ENCODE data around the gene XPNPEP3. TPM values are rescaled to one million over a fixed set of nuclear protein-coding genes. Genes with fewer than 3 reads are reported as not detected.

XPNPEP3 gene
- polyA plus RNA-seq, 1 of the 3 experiments (the other 2 are of a cell fraction): 8.6 TPM

GRCh38 chr22:40856513-40857308 lies at the start of gene XPNPEP3, which contains the start of gene ST13 (continued):
- TF ChIP-seq RXRA (IDR thresholded peaks at IDR 0.05; ENCODE audit: borderline replicate concordance, low read depth) (no peak), USF1 (IDR thresholded peaks at IDR 0.05; ENCODE audit: borderline replicate concordance, low read depth) (peak; percentile 83), USF2 (IDR thresholded peaks at IDR 0.05; ENCODE audit: borderline replicate concordance, low read depth, low read length) (no peak), SMC3 (IDR thresholded peaks at IDR 0.05; ENCODE audit: low read depth, low read length) (no peak), ZBTB33 (IDR thresholded peaks at IDR 0.05; ENCODE audit: borderline replicate concordance, low read depth) (no peak), TEAD4 (IDR thresholded peaks at IDR 0.05; ENCODE audit: borderline replicate concordance, insufficient read depth) (no peak), FOSL2 (IDR thresholded peaks at IDR 0.05; ENCODE audit: borderline replicate concordance, low read depth) (no peak)

GRCh38 chr22:40808018-40808841 lies 48.7 kb upstream of the XPNPEP3 start:
- WGBS (ENCODE audit: low lambda C conversion rate): 78% methylated on average over 6 of the region's 6 CpGs
- H3K4me2 ChIP-seq: no peak overlapping the region
- POLR2A ChIA-PET: no interaction called here

More at GRCh38 chr22:40808018-40808841, 48.7 kb upstream of the XPNPEP3 start:
- Histone ChIP-seq H3F3A (replicated peaks; ENCODE audit: insufficient read depth) (no peaks in the 10 kb centered on the region), H3K9me3 (no peaks in the 10 kb centered on the region), H3K27ac (ENCODE audit: low read depth in 2 of 2, low read length in 1 of 2) (no peak overlapping the region), H3K36me3 (replicated peaks in 1 of 2; ENCODE audit: control insufficient read depth in 1 of 2, insufficient read depth in 2 of 2, low read length in 1 of 2) (no peaks in the 10 kb centered on the region), H4K20me1 (ENCODE audit: insufficient read depth) (no peaks in the 10 kb centered on the region), H3K9me2 (no peaks in the 10 kb centered on the region), H3K4me1 (ENCODE audit: control insufficient read depth in 1 of 2, insufficient read depth in 2 of 2, low read depth in 1 of 2, low read length in 1 of 2) (no peaks in the 10 kb centered on the region), H3K4me3 (ENCODE audit: low read depth in 2 of 2, low read length in 1 of 2) (no peak overlapping the region), H2AFZ (ENCODE audit: low read depth) (no peak overlapping the region), H3K27me3 (ENCODE audit: insufficient read depth) (no peaks in the 10 kb centered on the region), H3K9ac (no peak overlapping the region), H3K79me2 (ENCODE audit: insufficient read depth) (peaks cover 42% of the 10 kb centered on the region)
- no peak for DNase-seq
- CTCF ChIA-PET: no interaction called here
- TF ChIP-seq TEAD4 (IDR thresholded peaks at IDR 0.05; ENCODE audit: borderline replicate concordance, insufficient read depth) (no peak), CHD2 (IDR thresholded peaks at IDR 0.05; ENCODE audit: low read length, partially characterized antibody) (no peak), CTCF (IDR thresholded peaks at IDR 0.05) (no peak), JUND (IDR thresholded peaks at IDR 0.05) (no peak), FOSL2 (IDR thresholded peaks at IDR 0.05; ENCODE audit: borderline replicate concordance, low read depth) (no peak), TCF12 (IDR thresholded peaks at IDR 0.05) (no peak), EZH2phosphoT487 (IDR thresholded peaks at IDR 0.05; ENCODE audit: borderline replicate concordance, low read depth) (no peak), FOXJ3 (CRISPR knock-in tag; IDR thresholded peaks at IDR 0.05) (no peak), NFIC (IDR thresholded peaks at IDR 0.05; ENCODE audit: borderline replicate concordance) (no peak), TAF1 (IDR thresholded peaks at IDR 0.05; ENCODE audit: borderline replicate concordance, low read depth, low read length) (no peak), USF2 (IDR thresholded peaks at IDR 0.05; ENCODE audit: borderline replicate concordance, low read depth, low read length) (no peak), ELF1 (IDR thresholded peaks at IDR 0.05) (no peak), RFX5 (IDR thresholded peaks at IDR 0.05; ENCODE audit: low read length) (no peak), SMC3 (IDR thresholded peaks at IDR 0.05; ENCODE audit: low read depth, low read length) (no peak), YY1 (IDR thresholded peaks at IDR 0.05; ENCODE audit: low read depth) (no peak)

Data from SK-N-SH (cell line).